SW480 (cell line): ENCODE data around the gene ZNRD2.
A peak's percentile ranks its signal among the peaks of the same experiment; 100 is the strongest.
"Not testable (repeated sequence)": the region's sequence is repeated elsewhere in the genome, so short reads cannot be mapped to it uniquely, and the experiment has no call there.

ENCODE experiments used
- DNase-seq: peaks from one replicate; pipeline ENCODE4 v3.0.0-alpha.2; 2016; ENCODE audit warnings: low spot score

ZNRD2 gene

GRCh38 chr11:65569973-65570918, at the start of gene ZNRD2:
Gene ZNRD2 (plus strand): TSS chr11:65570477. CDS start chr11:65570492, 15 bp downstream.
- DNase-seq: peak; percentile 99

GRCh38 chr11:65521777-65522521, 48.3 kb upstream of the ZNRD2 start:
- not testable (repeated sequence) for DNase-seq

GRCh38 chr11:65522718-65523630, 47.3 kb upstream of the ZNRD2 start:
- DNase-seq: not testable (repeated sequence)

- DNase-seq: not testable (repeated sequence)
These were observed 46.7 kb upstream of the ZNRD2 start for GRCh38 chr11:65523631-65523968.

GRCh38 chr11:65524014-65524740, 46.1 kb upstream of the ZNRD2 start:
- no peak for DNase-seq

- peak; percentile 65 for DNase-seq
These were observed 45.3 kb upstream of the ZNRD2 start, which contains the start of gene SCYL1 for GRCh38 chr11:65524741-65525545. Gene SCYL1 (plus strand): TSS chr11:65525083. CDS start chr11:65525154, 71 bp downstream.

- DNase-seq: no peak
These were observed 44.5 kb upstream of the ZNRD2 start for GRCh38 chr11:65525546-65526480.

- DNase-seq: no peak
These were observed 43.5 kb upstream of the ZNRD2 start for GRCh38 chr11:65526744-65527143.

- no peak for DNase-seq
These were observed 41.4 kb upstream of the ZNRD2 start for GRCh38 chr11:65528819-65529350.

- DNase-seq: no peak
These were observed 40.7 kb upstream of the ZNRD2 start for GRCh38 chr11:65529475-65530156.

- DNase-seq: no peak
These were observed 40.1 kb upstream of the ZNRD2 start for GRCh38 chr11:65530157-65530496.

GRCh38 chr11:65532388-65533064, 37.8 kb upstream of the ZNRD2 start:
- no peak for DNase-seq

GRCh38 chr11:65535102-65535501, 35.2 kb upstream of the ZNRD2 start:
- DNase-seq: no peak

GRCh38 chr11:65536412-65537295, 33.6 kb upstream of the ZNRD2 start:
- DNase-seq: no peak

- no peak for DNase-seq
These were observed 33.0 kb upstream of the ZNRD2 start for GRCh38 chr11:65537296-65537597.

- no peak for DNase-seq
These were observed 32.6 kb upstream of the ZNRD2 start for GRCh38 chr11:65537620-65538231.
